Neural progenitor cell (in vitro differentiated cells): ENCODE data around the gene SERGEF. TPM values are rescaled to one million over a fixed set of nuclear protein-coding genes. Genes with fewer than 3 reads are reported as not detected.

ENCODE experiments used
- DNase-seq: peaks from one replicate; pipeline ENCODE4 v3.0.0-alpha.2; 2016; ENCODE audit warnings: low spot score
- H2AFZ ChIP-seq: fragments of 200-600 bp; sonication (generic); replicated peaks from 2 replicates; pipeline ENCODE4 v1.6.1; 2016; ENCODE audit warnings: antibody characterized with exemption
- H3F3A ChIP-seq: fragments of 200-600 bp; sonication (generic); 2 replicates; pipeline ENCODE4 v1.6.1; 2016; ENCODE audit warnings: antibody characterized with exemption, low read depth
- H3K27ac ChIP-seq: fragments of 200-600 bp; sonication (generic); 2 replicates; pipeline ENCODE4 v1.5.1; 2016; ENCODE audit warnings: mild to moderate bottlenecking
- H3K27me3 ChIP-seq: fragments of 200-600 bp; sonication (generic); 2 replicates; pipeline ENCODE4 v1.6.1; 2016; ENCODE audit warnings: mild to moderate bottlenecking, moderate library complexity
- H3K36me3 ChIP-seq: fragments of 200-600 bp; sonication (generic); 2 replicates; pipeline ENCODE4 v1.5.1; 2016
- H3K4me1 ChIP-seq: fragments of 200-600 bp; sonication (generic); 2 replicates; pipeline ENCODE4 v1.6.1; 2016; ENCODE audit warnings: mixed run types
- H3K4me2 ChIP-seq: fragments of 200-600 bp; sonication (generic); 2 replicates; pipeline ENCODE4 v1.6.1; 2016
- H3K4me3 ChIP-seq: fragments of 200-600 bp; sonication (generic); 2 replicates; pipeline ENCODE4 v1.5.1; 2016
- H3K79me2 ChIP-seq: fragments of 200-600 bp; sonication (generic); 2 replicates; pipeline ENCODE4 v1.6.1; 2016; ENCODE audit warnings: low read depth
- H3K9ac ChIP-seq: fragments of 200-600 bp; sonication (generic); 2 replicates; pipeline ENCODE4 v1.6.1; 2016
- H3K9me3 ChIP-seq: fragments of 200-600 bp; sonication (generic); 2 replicates; pipeline ENCODE4 v1.5.1; 2016; ENCODE audit warnings: low read depth
- H4K20me1 ChIP-seq: fragments of 200-600 bp; sonication (generic); 2 replicates; pipeline ENCODE4 v1.6.1; 2016; ENCODE audit warnings: low read depth
- H3K27ac Mint-ChIP-seq: 3 replicates; pipeline ENCODE4 v1.8.0; 2021; ENCODE audit warnings: mixed read lengths
- H3K27me3 Mint-ChIP-seq: 2 replicates; pipeline ENCODE4 v1.8.0; 2022; ENCODE audit warnings: low read depth, mild to moderate bottlenecking, inconsistent platforms, moderate library complexity, mixed read lengths; ENCODE audit not compliant: insufficient read depth
- H3K36me3 Mint-ChIP-seq: 3 replicates; pipeline ENCODE4 v1.8.0; 2021; ENCODE audit warnings: mixed read lengths
- H3K4me1 Mint-ChIP-seq: 3 replicates; pipeline ENCODE4 v1.8.0; 2021; ENCODE audit warnings: mixed read lengths
- H3K4me3 Mint-ChIP-seq: 3 replicates; pipeline ENCODE4 v1.8.0; 2021; ENCODE audit warnings: mild to moderate bottlenecking, moderate library complexity, mixed read lengths
- H3K9me3 Mint-ChIP-seq: 3 replicates; pipeline ENCODE4 v1.8.0; 2020; ENCODE audit warnings: mixed read lengths
- EZH2 ChIP-seq: fragments of 200-600 bp; sonication (generic); IDR thresholded peaks from 2 replicates; pipeline ENCODE4 v1.6.1; 2017; ENCODE audit warnings: antibody characterized with exemption, mild to moderate bottlenecking, moderate library complexity
- EZH2phosphoT487 ChIP-seq: fragments of 200-600 bp; sonication (generic); IDR thresholded peaks from 2 replicates; pipeline ENCODE4 v1.6.1; 2017; ENCODE audit warnings: antibody characterized with exemption
- total RNA-seq: library from RNA; depleted of rRNA; stranded (reverse); fragments of >200 nt; gene quantifications from 2 replicates; pipeline ENCODE4 v1.2.3, GENCODE V29; 2015; ENCODE audit warnings: low replicate concordance
- TF ChIP-seq, protein P1 (sequence below): fragments of 200-600 bp; sonication (generic); IDR thresholded peaks from 2 replicates; pipeline ENCODE4 v1.5.1; 2017; ENCODE audit warnings: antibody characterized with exemption, mild to moderate bottlenecking

The SERGEF gene
- total RNA-seq, 1 donor from 2014 or later: 35.1 TPM

- no peaks in the 10 kb centered on the region for H3K27me3 ChIP-seq
- H4K20me1 ChIP-seq: no peaks in the 10 kb centered on the region
- H3K27ac Mint-ChIP-seq: no peak overlapping the region
- DNase-seq: no peak
- no peak overlapping the region for H3K4me3 ChIP-seq
- H3K27ac ChIP-seq: no peak overlapping the region
- no peaks in the 10 kb centered on the region for H3K36me3 ChIP-seq
- no peaks in the 10 kb centered on the region for H3K9me3 Mint-ChIP-seq
- H3K9me3 ChIP-seq: no peaks in the 10 kb centered on the region
- no peak overlapping the region for H3K9ac ChIP-seq
- no peaks in the 10 kb centered on the region for H3K36me3 Mint-ChIP-seq
- peaks cover 11% of the 10 kb centered on the region for H3K27me3 Mint-ChIP-seq
- H3K4me1 ChIP-seq: no peaks in the 10 kb centered on the region
- no peaks in the 10 kb centered on the region for H3K79me2 ChIP-seq
- H3K4me3 Mint-ChIP-seq: no peak overlapping the region
- peaks cover 10% of the 10 kb centered on the region for H3K4me1 Mint-ChIP-seq
- TF ChIP-seq EZH2 (no peak), EZH2phosphoT487 (no peak)
- no peaks in the 10 kb centered on the region for H3F3A ChIP-seq
- no peak overlapping the region for H2AFZ ChIP-seq
- H3K4me2 ChIP-seq: no peak overlapping the region
Observed at GRCh38 chr11:17745023-17745772, 267.6 kb downstream of the SERGEF start.

DNA sequence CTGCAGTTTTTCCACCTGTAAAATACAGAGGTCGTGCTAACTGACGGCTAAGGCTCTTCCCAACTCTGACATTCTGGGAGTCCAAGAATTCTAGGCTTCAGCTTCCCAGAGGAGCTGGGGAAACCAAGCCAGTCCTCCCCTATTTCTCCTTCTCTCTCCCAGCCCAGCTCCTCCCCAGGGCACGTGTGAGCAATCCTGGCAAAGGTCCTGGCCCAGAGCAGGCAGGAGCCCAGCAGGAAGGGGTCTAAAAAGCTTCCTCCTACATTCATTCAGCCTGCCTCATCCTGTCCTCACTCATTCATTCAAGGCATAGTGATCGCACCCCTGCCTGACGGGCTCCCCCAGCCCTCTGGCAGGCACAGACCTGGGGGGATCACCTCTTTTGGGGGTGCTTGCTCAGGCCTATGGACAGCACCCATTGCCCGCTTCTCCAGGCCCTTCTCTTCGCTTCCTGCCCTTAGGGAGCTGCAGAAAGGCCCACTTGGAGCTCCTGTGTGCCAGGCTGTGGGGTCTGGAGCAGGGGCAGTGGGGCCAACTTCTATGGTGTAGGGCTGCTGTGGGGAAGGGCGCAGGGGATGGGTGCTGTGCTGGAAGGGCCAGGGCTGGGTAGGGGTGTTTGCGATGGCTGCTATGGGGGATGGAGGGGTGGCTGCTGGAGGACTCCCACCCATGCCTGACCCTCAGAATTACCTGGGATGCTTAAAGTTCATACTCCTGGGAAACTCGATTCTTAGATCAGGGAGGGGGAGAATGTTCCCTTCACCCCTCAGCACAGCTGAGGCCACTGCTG lies 268.5 kb downstream of the SERGEF start:
- Histone ChIP-seq H3K4me3 (no peak overlapping the region), H3K79me2 (no peaks in the 10 kb centered on the region), H3K4me1 (peaks cover 1% of the 10 kb centered on the region), H3K9ac (no peak overlapping the region), H4K20me1 (no peaks in the 10 kb centered on the region), H3K36me3 (no peaks in the 10 kb centered on the region), H3F3A (no peaks in the 10 kb centered on the region), H3K27me3 (no peaks in the 10 kb centered on the region), H2AFZ (no peak overlapping the region), H3K4me2 (no peak overlapping the region), H3K27ac (no peak overlapping the region), H3K9me3 (no peaks in the 10 kb centered on the region)
- no peak for DNase-seq
- TF ChIP-seq, protein P1, sequence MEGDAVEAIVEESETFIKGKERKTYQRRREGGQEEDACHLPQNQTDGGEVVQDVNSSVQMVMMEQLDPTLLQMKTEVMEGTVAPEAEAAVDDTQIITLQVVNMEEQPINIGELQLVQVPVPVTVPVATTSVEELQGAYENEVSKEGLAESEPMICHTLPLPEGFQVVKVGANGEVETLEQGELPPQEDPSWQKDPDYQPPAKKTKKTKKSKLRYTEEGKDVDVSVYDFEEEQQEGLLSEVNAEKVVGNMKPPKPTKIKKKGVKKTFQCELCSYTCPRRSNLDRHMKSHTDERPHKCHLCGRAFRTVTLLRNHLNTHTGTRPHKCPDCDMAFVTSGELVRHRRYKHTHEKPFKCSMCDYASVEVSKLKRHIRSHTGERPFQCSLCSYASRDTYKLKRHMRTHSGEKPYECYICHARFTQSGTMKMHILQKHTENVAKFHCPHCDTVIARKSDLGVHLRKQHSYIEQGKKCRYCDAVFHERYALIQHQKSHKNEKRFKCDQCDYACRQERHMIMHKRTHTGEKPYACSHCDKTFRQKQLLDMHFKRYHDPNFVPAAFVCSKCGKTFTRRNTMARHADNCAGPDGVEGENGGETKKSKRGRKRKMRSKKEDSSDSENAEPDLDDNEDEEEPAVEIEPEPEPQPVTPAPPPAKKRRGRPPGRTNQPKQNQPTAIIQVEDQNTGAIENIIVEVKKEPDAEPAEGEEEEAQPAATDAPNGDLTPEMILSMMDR: no peak
- no peak for TF ChIP-seq EZH2phosphoT487
- TF ChIP-seq EZH2: no peak
- H3K27ac Mint-ChIP-seq: no peak overlapping the region
- no peak overlapping the region for H3K4me3 Mint-ChIP-seq
- H3K36me3 Mint-ChIP-seq: no peaks in the 10 kb centered on the region
- H3K9me3 Mint-ChIP-seq: no peaks in the 10 kb centered on the region
- H3K27me3 Mint-ChIP-seq: peaks cover 11% of the 10 kb centered on the region
- peaks cover 10% of the 10 kb centered on the region for H3K4me1 Mint-ChIP-seq

- Histone ChIP-seq H3K36me3 (no peaks in the 10 kb centered on the region), H3K4me2 (no peak overlapping the region), H3K79me2 (no peaks in the 10 kb centered on the region), H3K27ac (no peak overlapping the region), H3K9me3 (no peaks in the 10 kb centered on the region), H3K4me1 (peaks cover 7% of the 10 kb centered on the region), H4K20me1 (peaks cover 3% of the 10 kb centered on the region), H3K9ac (no peak overlapping the region), H2AFZ (no peak overlapping the region), H3K4me3 (no peak overlapping the region), H3K27me3 (peaks cover under 1% of the 10 kb centered on the region), H3F3A (no peaks in the 10 kb centered on the region)
- Mint-ChIP-seq H3K27ac (no peak overlapping the region), H3K27me3 (peaks cover 11% of the 10 kb centered on the region), H3K9me3 (no peaks in the 10 kb centered on the region), H3K4me1 (peaks cover 10% of the 10 kb centered on the region), H3K4me3 (no peak overlapping the region), H3K36me3 (no peaks in the 10 kb centered on the region)
- no peak for DNase-seq
- TF ChIP-seq, protein P1: no peak
- TF ChIP-seq EZH2: no peak
- no peak for TF ChIP-seq EZH2phosphoT487
Observed at GRCh38 chr11:17743808-17744119, 269.1 kb downstream of the SERGEF start.
